Measurements from ENCODE around the gene SCAPER.

GRCh38 chr15:76667943-76668715 is 237.0 kb downstream of the SCAPER start:
- TF ChIP-seq CTCF (IDR thresholded peaks at IDR 0.05 in 8 of 11, conservative IDR thresholded peaks at IDR 0.05 in 3 of 11) (no peak), POLR2AphosphoS5 (IDR thresholded peaks at IDR 0.05) (no peak), POLR2A (IDR thresholded peaks at IDR 0.05) (no peak)
